HG03520 (cell line): ENCODE results near the gene GALR2.

ENCODE experiments used
- ATAC-seq: cut with Tn5 transposase; IDR thresholded peaks from one replicate; pipeline ENCODE4 v1.9.1; 2021; ENCODE audit warnings: mild to moderate bottlenecking, moderate library complexity; ENCODE audit not compliant: unreplicated experiment

GALR2 gene

GRCh38 chr17:76078860-76079534, 4.4 kb downstream of the GALR2 start, which contains the start of gene ZACN:
TSS of gene ZACN (plus strand) at chr17:76079182. CDS start at chr17:76079265, 83 bp downstream.
- ATAC-seq, result no peak

GRCh38 chr17:76079535-76079955, 5.0 kb downstream of the GALR2 start:
- ATAC-seq, result no peak

- no peak for ATAC-seq
These were observed 5.6 kb downstream of the GALR2 start for GRCh38 chr17:76079956-76080767.

GRCh38 chr17:76080768-76081287, 6.2 kb downstream of the GALR2 start:
- no peak for ATAC-seq

GRCh38 chr17:76081295-76082210, 7.0 kb downstream of the GALR2 start:
- ATAC-seq, result no peak

GRCh38 chr17:76082326-76083251, 8.0 kb downstream of the GALR2 start:
- ATAC-seq, result no peak

- no peak for ATAC-seq
These were observed 9.1 kb downstream of the GALR2 start for GRCh38 chr17:76083536-76084182.

GRCh38 chr17:76085066-76085730, 10.6 kb downstream of the GALR2 start:
- ATAC-seq, result no peak

- no peak for ATAC-seq
These were observed 11.3 kb downstream of the GALR2 start for GRCh38 chr17:76085731-76086366.

GRCh38 chr17:76086384-76086783, 11.8 kb downstream of the GALR2 start:
- ATAC-seq, result no peak

- no peak for ATAC-seq
These were observed 12.9 kb downstream of the GALR2 start for GRCh38 chr17:76087531-76087930.

- no peak for ATAC-seq
These were observed 13.7 kb downstream of the GALR2 start for GRCh38 chr17:76088041-76088867.

GRCh38 chr17:76088868-76089576, 14.4 kb downstream of the GALR2 start:
- no peak for ATAC-seq

- ATAC-seq, result no peak
These were observed 15.3 kb downstream of the GALR2 start for GRCh38 chr17:76089680-76090516.

- no peak for ATAC-seq
These were observed 16.0 kb downstream of the GALR2 start for GRCh38 chr17:76090517-76091129.
